ENCODE results near the gene NFIA. TPM values are rescaled to one million over a fixed set of nuclear protein-coding genes. Genes with fewer than 3 reads are reported as not detected.

The NFIA gene
- 100 to 1,000 TPM in 2 of 4 donors, 10 to 100 TPM in 2; 68.2 to 172 (median 101) TPM for total RNA-seq

- no peak for TF ChIP-seq CTCF (IDR thresholded peaks at IDR 0.05; ENCODE audit: low read depth)
These were observed at the start of gene NFIA for GRCh38 chr1:61082311-61083012. NFIA (plus strand) TSS chr1:61082561.

GRCh38 chr1:61035880-61036279, 46.5 kb upstream of the NFIA start:
- no peak for TF ChIP-seq CTCF (IDR thresholded peaks at IDR 0.05; ENCODE audit: low read depth)

- no peak for TF ChIP-seq CTCF (IDR thresholded peaks at IDR 0.05; ENCODE audit: low read depth)
These were observed 39.8 kb upstream of the NFIA start for GRCh38 chr1:61042466-61043009.

GRCh38 chr1:61043010-61043820, 39.1 kb upstream of the NFIA start:
- no peak for TF ChIP-seq CTCF (IDR thresholded peaks at IDR 0.05; ENCODE audit: low read depth)

GRCh38 chr1:61046434-61046833, 35.9 kb upstream of the NFIA start:
- no peak for TF ChIP-seq CTCF (IDR thresholded peaks at IDR 0.05; ENCODE audit: low read depth)

GRCh38 chr1:61047061-61047460, 35.3 kb upstream of the NFIA start:
- no peak for TF ChIP-seq CTCF (IDR thresholded peaks at IDR 0.05; ENCODE audit: low read depth)

Measured in subcutaneous adipose tissue (tissue), 4 donors.